Large intestine (tissue), 12 donors: ENCODE measurements around the gene OR10G4. TPM values are rescaled to one million over a fixed set of nuclear protein-coding genes. Genes with fewer than 3 reads are reported as not detected.
"Not testable (repeated sequence)": the region's sequence is repeated elsewhere in the genome, so short reads cannot be mapped to it uniquely, and the experiment has no call there.

Experiments
- DNase-seq, 2 donors: peaks; one replicate each; pipeline versions ENCODE4 v3.0.0 to v3.0.0-alpha.2; 2013
- H3K27ac ChIP-seq: one replicate; pipeline ENCODE4 v1.5.1; 2013; ENCODE audit warnings: low read length
- H3K27me3 ChIP-seq: 2 replicates; pipeline ENCODE4 v1.6.1; 2013; ENCODE audit warnings: low read length; ENCODE audit not compliant: control insufficient read depth, insufficient read depth
- H3K36me3 ChIP-seq: 2 replicates; pipeline ENCODE4 v1.6.1; 2013; ENCODE audit warnings: low read length; ENCODE audit not compliant: control insufficient read depth, insufficient read depth
- H3K4me1 ChIP-seq: one replicate; pipeline ENCODE4 v1.6.1; 2013; ENCODE audit warnings: low read length; ENCODE audit not compliant: control insufficient read depth, insufficient read depth
- H3K4me3 ChIP-seq: one replicate; pipeline ENCODE4 v1.5.1; 2013; ENCODE audit warnings: low read length
- H3K9me3 ChIP-seq: one replicate; pipeline ENCODE4 v1.6.1; 2013; ENCODE audit warnings: mild to moderate bottlenecking, low read depth, low read length, moderate library complexity; ENCODE audit not compliant: control insufficient read depth
- WGBS: methylation state at CpG from one replicate; pipeline ENCODE4 v1.1.5; 2013; ENCODE audit warnings: low lambda C conversion rate; ENCODE audit not compliant: insufficient coverage; 5-methylcytosine and 5-hydroxymethylcytosine counted together
- long read RNA-seq, 11 donors: transcript quantifications; one replicate each; lab custom pipeline, GENCODE V29; 2026
- polyA plus RNA-seq: library from polyadenylated mRNA; unstranded; fragments of 120-200 nt; gene quantifications from one replicate; pipeline ENCODE4 v1.2.1, GENCODE V29; 2013

The OR10G4 gene, protein sequence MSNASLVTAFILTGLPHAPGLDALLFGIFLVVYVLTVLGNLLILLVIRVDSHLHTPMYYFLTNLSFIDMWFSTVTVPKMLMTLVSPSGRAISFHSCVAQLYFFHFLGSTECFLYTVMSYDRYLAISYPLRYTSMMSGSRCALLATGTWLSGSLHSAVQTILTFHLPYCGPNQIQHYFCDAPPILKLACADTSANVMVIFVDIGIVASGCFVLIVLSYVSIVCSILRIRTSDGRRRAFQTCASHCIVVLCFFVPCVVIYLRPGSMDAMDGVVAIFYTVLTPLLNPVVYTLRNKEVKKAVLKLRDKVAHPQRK
- polyA plus RNA-seq = not detected
- long read RNA-seq, donor 1 = 0 reads
- long read RNA-seq, donor 2 = 0 reads
- long read RNA-seq, donor 3 = 0 reads
- long read RNA-seq, donor 4 = 0 reads
- long read RNA-seq, donor 5 = 0 reads
- long read RNA-seq, donor 6 = 0 reads
- long read RNA-seq, donor 7 = 0 reads
- long read RNA-seq, donor 8 = 0 reads
- long read RNA-seq, donor 9 = 0 reads
- long read RNA-seq, donor 10 = 0 reads
- long read RNA-seq, donor 11 = 0 reads

DNA sequence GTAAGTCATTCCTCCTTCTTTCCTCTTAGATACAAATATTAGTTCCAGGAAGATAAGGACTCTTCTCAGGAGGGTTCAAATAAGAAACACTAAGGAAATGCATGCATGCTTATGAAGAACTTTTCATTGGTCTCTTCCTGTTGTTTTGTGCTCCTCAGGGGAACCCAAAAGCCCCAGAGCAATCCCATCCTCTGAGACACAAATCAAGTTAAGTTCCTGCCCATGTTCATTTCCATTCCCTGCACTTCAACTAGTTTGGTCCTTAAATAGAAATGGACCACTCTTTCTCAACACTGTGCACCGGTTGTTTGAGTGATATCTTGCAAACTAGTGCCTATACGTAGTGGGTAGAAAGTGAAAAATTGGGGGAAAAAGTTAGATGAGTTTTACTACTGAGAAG is at the start of gene OR10G4:
TSS of gene OR10G4 (plus strand) at position 301 of the 400 bp plus-strand sequence. CDS start 2,578 bp downstream, outside the sequence.
- WGBS = 100% methylated on average over 2 of the region's 2 CpGs

DNA sequence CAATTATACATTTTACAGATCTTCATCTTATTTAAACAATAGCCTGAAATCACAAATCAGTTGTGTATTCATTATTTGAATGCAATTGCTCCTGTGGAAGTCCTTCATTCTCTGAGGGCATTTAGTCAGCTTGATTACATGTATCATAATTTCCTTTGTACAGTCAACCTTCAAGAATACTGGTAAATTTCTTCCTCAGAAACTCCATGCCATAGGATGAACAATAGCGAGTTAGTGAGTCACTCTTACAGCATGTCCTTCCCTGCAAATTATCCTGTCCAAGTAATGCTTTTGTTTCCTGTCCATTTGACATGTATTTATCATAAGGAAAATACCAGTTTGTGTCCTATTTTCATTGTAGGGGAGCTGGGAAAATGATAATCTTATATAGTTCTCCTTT is 39.0 kb upstream of the OR10G4 start:
- DNase-seq = no peak
- no CpG with 5 or more reads among the region's 1 CpG for WGBS

More for the DNA sequence above, at the start of gene OR10G4:
- no peak within 1 kb of the TSS for H3K27ac ChIP-seq
- no peak within 1 kb of the TSS for H3K4me3 ChIP-seq
- H3K4me1 ChIP-seq = no peaks in the 10 kb centered on the region
- no peaks in the 10 kb centered on the region for H3K27me3 ChIP-seq
- no peaks in the 10 kb centered on the region for H3K9me3 ChIP-seq
- no peak for DNase-seq
- H3K36me3 ChIP-seq = no peaks in the 10 kb centered on the region

DNA sequence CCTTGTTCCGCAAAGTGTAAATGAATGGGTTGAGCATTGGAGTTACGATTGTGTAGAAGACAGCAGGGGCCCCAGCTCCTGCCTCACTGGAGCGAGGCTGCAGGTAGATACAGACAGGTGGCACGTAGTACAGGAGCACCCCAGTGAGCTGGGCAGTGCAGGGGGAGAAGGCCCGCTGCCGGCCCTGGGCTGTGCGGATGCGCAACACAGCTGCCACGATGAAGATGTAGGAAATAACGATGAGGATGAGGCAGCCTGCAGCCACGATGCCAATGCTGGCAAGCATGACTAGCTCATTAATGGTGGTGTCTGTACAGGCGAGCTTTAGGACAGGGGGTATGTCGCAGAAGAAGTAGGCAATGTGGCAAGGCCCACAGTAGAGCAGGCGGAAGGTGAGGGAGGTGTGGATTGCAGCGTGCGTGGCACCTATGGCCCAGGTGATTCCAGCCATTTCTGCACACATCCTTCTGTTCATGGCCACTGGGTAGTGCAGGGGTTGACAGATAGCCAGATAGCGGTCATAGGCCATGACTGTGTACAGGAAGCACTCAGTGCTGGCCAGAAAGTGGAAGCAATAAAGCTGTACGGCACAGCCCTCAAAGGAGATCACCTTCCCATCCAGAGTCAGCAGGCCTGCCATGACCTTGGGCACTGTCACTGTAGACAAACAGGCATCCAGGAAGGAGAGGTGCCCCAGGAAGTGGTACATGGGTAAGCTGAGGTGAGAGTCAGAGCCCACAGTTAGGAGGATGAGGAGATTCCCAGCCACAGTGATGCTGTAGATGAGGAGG is 35.8 kb upstream of the OR10G4 start:
- Histone ChIP-seq H3K9me3 (no peaks in the 10 kb centered on the region), H3K27me3 (no peaks in the 10 kb centered on the region), H3K4me1 (no peaks in the 10 kb centered on the region), H3K36me3 (no peaks in the 10 kb centered on the region), H3K27ac (no peak overlapping the region), H3K4me3 (no peak overlapping the region)
- no peak for DNase-seq
- no CpG with 5 or more reads among the region's 18 CpGs for WGBS

More for the DNA sequence above, 39.0 kb upstream of the OR10G4 start:
- Histone ChIP-seq H3K27ac (no peak overlapping the region), H3K27me3 (no peaks in the 10 kb centered on the region), H3K4me1 (no peaks in the 10 kb centered on the region), H3K36me3 (no peaks in the 10 kb centered on the region), H3K4me3 (no peak overlapping the region), H3K9me3 (no peaks in the 10 kb centered on the region)

DNA sequence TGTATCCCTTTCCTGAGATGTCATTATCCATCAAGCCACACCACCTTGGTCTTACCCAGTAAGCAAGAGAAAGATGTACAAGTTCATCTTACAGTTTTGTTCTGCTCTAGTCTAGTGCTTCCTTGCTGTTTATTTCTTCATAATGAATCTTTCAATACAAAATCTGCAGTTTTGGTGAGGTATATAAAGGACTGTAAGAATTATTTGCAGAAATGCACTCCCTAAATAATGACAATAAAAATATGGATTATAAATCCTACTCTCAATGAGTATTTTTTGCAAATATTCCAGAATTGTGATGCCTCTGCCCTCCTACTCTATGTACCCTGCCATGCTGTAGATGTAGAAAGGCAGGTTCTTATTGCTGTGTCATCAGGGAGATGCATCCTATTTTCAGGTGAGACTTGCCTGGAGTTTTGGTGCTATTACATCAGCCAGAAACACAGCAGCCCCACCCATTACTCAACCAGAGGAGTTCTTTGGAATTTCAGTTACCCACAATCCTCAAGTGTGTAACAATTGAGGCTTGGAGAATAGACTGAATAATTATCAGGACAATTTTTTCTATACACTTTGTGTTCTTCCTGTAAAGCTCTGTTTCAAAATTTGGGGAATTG is 35.0 kb upstream of the OR10G4 start, which contains the start of gene OR10S1:
TSS of gene OR10S1 (minus strand) at position 51 of the 617 bp plus-strand sequence. CDS start 117 bp downstream, outside the sequence.
- Histone ChIP-seq H3K4me3 (no peak within 1 kb of the TSS), H3K27ac (no peak within 1 kb of the TSS), H3K9me3 (no peaks in the 10 kb centered on the region), H3K27me3 (no peaks in the 10 kb centered on the region), H3K36me3 (no peaks in the 10 kb centered on the region), H3K4me1 (no peaks in the 10 kb centered on the region)
- no peak for DNase-seq

DNA sequence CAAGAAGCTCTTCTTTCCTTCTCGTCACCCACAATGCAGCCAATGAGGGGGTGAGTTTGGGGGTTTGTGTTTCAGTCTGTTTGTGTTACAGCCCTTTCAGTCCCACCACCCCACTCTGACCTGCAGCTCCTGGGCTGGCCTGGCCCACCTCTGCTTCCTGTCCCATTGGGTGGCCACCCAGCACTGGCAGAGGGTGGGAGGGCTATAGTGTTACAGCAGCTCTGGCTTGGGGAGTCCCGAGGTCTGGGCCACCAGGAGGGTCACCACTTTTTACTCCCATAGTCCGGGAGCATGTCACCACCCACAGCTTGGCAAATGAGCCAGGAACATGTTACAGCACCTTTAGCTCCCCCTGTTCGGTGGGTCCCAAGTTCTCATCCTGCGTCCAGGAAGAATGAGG is 33.5 kb upstream of the OR10G4 start:
- H3K4me3 ChIP-seq = no peak overlapping the region
- no peaks in the 10 kb centered on the region for H3K9me3 ChIP-seq
- DNase-seq = no peak
- H3K36me3 ChIP-seq = no peaks in the 10 kb centered on the region
- H3K27ac ChIP-seq = no peak overlapping the region
- no CpG with 5 or more reads among the region's 5 CpGs for WGBS
- H3K27me3 ChIP-seq = no peaks in the 10 kb centered on the region
- H3K4me1 ChIP-seq = no peaks in the 10 kb centered on the region

DNA sequence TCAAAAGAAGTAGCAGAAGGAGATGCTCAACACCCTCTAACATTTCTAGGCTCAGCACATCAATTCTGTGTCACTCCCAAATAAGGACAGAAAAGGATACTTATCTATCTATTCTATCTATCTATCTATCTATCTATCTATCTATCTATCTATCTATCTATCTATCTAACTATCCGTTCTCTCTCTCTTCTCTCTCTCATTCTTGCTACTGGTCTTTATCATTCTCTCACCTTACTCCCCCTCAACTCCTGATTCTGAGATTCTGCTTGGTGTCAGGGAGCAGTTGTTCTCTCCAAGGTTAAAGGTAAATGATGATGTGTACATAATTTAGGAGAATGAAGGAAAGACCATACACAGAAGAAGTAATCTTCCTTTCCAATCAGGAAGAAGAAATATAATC is 17.7 kb upstream of the OR10G4 start, which contains the start of gene OR10G6:
TSS of gene OR10G6 (minus strand) at position 43 of the 400 bp plus-strand sequence. CDS start at position 43, 0 bp downstream.
- DNase-seq = no peak
- Histone ChIP-seq H3K9me3 (no peaks in the 10 kb centered on the region), H3K27me3 (no peaks in the 10 kb centered on the region), H3K4me3 (no peak within 1 kb of the TSS), H3K27ac (no peak within 1 kb of the TSS), H3K36me3 (no peaks in the 10 kb centered on the region), H3K4me1 (no peaks in the 10 kb centered on the region)
- 88% methylated on average over 1 of the region's 1 CpG for WGBS

DNA sequence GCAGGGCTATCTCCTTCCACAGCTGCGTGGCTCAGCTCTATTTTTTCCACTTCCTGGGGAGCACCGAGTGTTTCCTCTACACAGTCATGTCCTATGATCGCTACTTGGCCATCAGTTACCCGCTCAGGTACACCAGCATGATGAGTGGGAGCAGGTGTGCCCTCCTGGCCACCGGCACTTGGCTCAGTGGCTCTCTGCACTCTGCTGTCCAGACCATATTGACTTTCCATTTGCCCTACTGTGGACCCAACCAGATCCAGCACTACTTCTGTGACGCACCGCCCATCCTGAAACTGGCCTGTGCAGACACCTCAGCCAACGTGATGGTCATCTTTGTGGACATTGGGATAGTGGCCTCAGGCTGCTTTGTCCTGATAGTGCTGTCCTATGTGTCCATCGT is 3.0 kb downstream of the OR10G4 start:
- H3K36me3 ChIP-seq, DNase-seq, H3K9me3 ChIP-seq, H3K27ac ChIP-seq, H3K4me1 ChIP-seq, H3K4me3 ChIP-seq, H3K27me3 ChIP-seq: not testable (repeated sequence)
- WGBS = no CpG with 5 or more reads among the region's 9 CpGs

DNA sequence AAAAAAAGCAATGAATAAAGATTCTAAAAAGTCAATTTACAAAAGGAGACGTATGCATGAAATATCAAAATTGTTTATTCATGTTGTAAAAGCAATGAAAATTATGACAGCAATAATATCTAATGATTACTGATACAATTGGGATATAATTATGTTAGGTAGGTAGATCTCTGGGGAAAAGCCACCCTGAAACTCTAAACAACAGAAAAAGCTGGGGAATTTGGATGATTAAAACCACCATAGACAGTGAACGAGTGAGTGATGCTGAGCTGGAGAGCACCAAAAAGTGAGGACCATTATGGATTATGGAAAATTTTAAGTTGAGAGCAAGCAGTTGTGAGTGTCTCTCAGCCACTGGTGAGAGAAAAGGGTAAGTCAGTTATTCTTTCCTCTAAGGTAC is 13.7 kb downstream of the OR10G4 start, which contains the start of gene OR10G8:
TSS of gene OR10G8 (plus strand) at position 301 of the 400 bp plus-strand sequence. CDS start 2,825 bp downstream, outside the sequence.
- no peak for DNase-seq
- no peaks in the 10 kb centered on the region for H3K36me3 ChIP-seq
- H3K4me3 ChIP-seq = no peak within 1 kb of the TSS
- WGBS = 100% methylated on average over 1 of the region's 2 CpGs
- H3K9me3 ChIP-seq = no peaks in the 10 kb centered on the region
- no peaks in the 10 kb centered on the region for H3K4me1 ChIP-seq
- no peak within 1 kb of the TSS for H3K27ac ChIP-seq
- no peaks in the 10 kb centered on the region for H3K27me3 ChIP-seq

DNA sequence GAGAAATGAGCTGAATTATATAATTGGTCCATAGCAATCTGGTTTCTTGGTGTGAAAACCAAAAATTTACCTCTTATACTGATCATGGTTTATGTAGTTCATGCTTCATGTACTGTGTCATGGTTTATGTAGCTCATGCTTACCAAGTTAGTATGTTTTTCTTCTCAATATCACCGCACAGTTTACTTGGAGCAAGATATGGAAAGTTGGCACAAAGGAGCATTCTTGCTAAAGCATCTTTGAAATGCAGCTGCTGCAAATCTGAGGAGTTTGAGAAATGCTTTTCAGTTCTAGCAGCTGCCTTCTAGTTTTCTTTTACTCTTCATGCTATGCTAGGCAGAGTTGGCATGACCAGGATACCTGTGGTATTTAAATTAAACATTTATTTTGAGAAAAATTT is 23.9 kb downstream of the OR10G4 start:
- Histone ChIP-seq H3K27me3 (peaks cover 3% of the 10 kb centered on the region), H3K4me3 (no peak overlapping the region), H3K27ac (no peak overlapping the region), H3K4me1 (no peaks in the 10 kb centered on the region), H3K36me3 (no peaks in the 10 kb centered on the region), H3K9me3 (no peaks in the 10 kb centered on the region)
- DNase-seq = no peak
- WGBS = no CpG with 5 or more reads among the region's 1 CpG

DNA sequence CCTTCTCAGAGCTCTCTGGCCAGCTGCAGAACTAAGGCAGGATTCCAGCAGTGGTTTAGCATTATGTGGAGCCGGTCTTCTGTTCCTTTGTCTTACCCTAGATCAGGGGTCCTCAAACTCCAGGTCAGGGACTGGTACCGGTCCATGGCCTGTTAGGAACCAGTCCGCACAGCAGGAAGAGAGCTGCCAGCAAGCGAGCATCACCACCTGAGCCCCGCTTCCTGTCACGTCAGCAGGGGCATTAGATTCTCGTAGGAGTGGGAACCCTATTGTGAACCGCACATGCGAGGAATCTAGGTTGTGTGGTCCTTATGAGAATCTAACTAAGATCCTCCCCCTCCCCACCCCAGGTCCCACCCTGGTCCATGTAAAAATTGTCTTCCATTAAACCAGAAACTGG is 26.8 kb downstream of the OR10G4 start:
- Histone ChIP-seq H3K27ac (no peak overlapping the region), H3K4me3 (no peak overlapping the region), H3K27me3 (peaks cover 3% of the 10 kb centered on the region), H3K36me3 (no peaks in the 10 kb centered on the region), H3K4me1 (no peaks in the 10 kb centered on the region), H3K9me3 (no peaks in the 10 kb centered on the region)
- WGBS = no CpG with 5 or more reads among the region's 9 CpGs
- DNase-seq = no peak
